Urinary bladder (tissue), 4 donors: ENCODE data around the gene SDR42E1. TPM values are rescaled to one million over a fixed set of nuclear protein-coding genes. Genes with fewer than 3 reads are reported as not detected.

Source experiments
- DNase-seq: peaks from one replicate; pipeline ENCODE4 v3.0.0-alpha.2; 2015; ENCODE audit errors: extremely low spot score
- H3K27ac ChIP-seq: one replicate; pipeline ENCODE4 v1.5.1; 2013; ENCODE audit warnings: low read depth, mild to moderate bottlenecking, moderate library complexity
- H3K36me3 ChIP-seq: one replicate; pipeline ENCODE4 v1.6.1; 2013; ENCODE audit warnings: mild to moderate bottlenecking, moderate library complexity; ENCODE audit not compliant: insufficient read depth
- H3K4me1 ChIP-seq: one replicate; pipeline ENCODE4 v1.6.1; 2013; ENCODE audit warnings: mild to moderate bottlenecking, moderate library complexity; ENCODE audit not compliant: insufficient read depth
- H3K4me3 ChIP-seq: one replicate; pipeline ENCODE4 v1.5.1; 2013; ENCODE audit warnings: low read depth, low read length
- WGBS: extraction: QIAGEN DNeasy Blood & Tissue Kit; methylation state at CpG from one replicate; pipeline ENCODE4 v1.1.7; 2013; 5-methylcytosine and 5-hydroxymethylcytosine counted together
- polyA plus RNA-seq: library from polyadenylated mRNA; stranded (reverse); fragments of 200-250 nt; gene quantifications from one replicate; pipeline ENCODE4 v1.2.3, GENCODE V29; 2013
- total RNA-seq: library from RNA; depleted of rRNA; stranded (reverse); fragments of >200 nt; gene quantifications from one replicate; pipeline ENCODE4 v1.2.3, GENCODE V29; 2014
- donor health status: healthy with polysubstance abuse.
- donor health status: healthy.

The SDR42E1 gene, protein sequence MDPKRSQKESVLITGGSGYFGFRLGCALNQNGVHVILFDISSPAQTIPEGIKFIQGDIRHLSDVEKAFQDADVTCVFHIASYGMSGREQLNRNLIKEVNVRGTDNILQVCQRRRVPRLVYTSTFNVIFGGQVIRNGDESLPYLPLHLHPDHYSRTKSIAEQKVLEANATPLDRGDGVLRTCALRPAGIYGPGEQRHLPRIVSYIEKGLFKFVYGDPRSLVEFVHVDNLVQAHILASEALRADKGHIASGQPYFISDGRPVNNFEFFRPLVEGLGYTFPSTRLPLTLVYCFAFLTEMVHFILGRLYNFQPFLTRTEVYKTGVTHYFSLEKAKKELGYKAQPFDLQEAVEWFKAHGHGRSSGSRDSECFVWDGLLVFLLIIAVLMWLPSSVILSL
- total RNA-seq (5.3 TPM), polyA plus RNA-seq (1.3 TPM)

DNA sequence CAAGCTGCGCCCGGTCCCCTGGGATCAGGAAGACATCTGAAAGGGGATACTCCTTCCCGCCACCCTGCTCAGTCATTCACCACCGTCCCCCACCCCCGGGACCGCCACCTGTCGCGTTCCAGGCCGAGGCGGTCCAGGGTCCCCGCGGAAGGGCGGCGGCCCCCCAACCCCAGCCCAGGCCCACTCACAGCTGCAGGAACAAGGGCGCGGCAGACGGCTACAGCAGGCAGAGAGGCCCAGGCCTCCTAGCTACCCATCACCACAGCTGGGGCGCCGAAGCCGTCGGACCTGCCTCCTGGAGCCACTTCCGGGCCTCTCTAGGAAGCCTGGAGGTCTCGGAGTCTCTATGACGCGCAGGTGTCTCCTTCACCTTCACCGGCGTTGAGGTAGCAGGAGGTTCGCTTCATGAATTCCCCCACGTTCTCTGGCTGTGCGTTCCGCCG lies at the start of gene SDR42E1:
SDR42E1 (minus strand) TSS at position 272 of the 443 bp plus-strand sequence. CDS start 10,612 bp downstream, outside the sequence.
- Histone ChIP-seq H3K4me1 (no peaks in the 10 kb centered on the region), H3K4me3 (peak within 1 kb of the TSS; percentile 60), H3K27ac (no peak within 1 kb of the TSS), H3K36me3 (no peaks in the 10 kb centered on the region)
- WGBS, result 13% methylated on average over 32 of the region's 32 CpGs
- DNase-seq, result no peak

DNA sequence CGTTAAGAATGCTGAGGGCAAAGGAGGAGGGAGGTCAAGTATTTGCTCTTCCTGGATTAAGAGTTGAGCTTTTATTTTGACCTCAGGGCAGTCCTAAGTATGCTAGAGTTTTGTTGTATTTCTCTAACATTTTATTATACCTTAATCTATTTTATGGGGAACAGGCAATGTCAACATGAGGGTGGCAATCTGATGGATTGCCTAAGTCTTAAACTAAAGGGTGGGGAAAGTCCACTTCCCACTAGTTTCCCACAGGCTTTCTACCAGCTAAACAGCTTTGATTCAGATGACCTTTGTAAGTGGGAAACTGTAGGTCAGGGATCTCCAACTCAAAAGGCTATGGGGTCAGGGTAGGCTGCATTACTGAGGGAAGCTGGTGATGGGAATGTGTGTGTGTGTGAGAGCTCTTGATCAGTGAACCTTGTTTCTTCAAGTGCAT lies 48.7 kb upstream of the SDR42E1 start:
- DNase-seq, result no peak
- no peak overlapping the region for H3K27ac ChIP-seq
- H3K4me3 ChIP-seq, result no peak overlapping the region
- peaks cover 3% of the 10 kb centered on the region for H3K4me1 ChIP-seq
- no peaks in the 10 kb centered on the region for H3K36me3 ChIP-seq
- WGBS, result 47% methylated on average over 1 of the region's 1 CpG

GRCh38 chr16:82059161-82059982 lies 48.1 kb upstream of the SDR42E1 start:
- H3K27ac ChIP-seq, result no peak overlapping the region
- H3K4me1 ChIP-seq, result peaks cover 3% of the 10 kb centered on the region
- no peak for DNase-seq
- H3K36me3 ChIP-seq, result no peaks in the 10 kb centered on the region
- H3K4me3 ChIP-seq, result no peak overlapping the region
- 57% methylated on average over 8 of the region's 8 CpGs for WGBS

DNA sequence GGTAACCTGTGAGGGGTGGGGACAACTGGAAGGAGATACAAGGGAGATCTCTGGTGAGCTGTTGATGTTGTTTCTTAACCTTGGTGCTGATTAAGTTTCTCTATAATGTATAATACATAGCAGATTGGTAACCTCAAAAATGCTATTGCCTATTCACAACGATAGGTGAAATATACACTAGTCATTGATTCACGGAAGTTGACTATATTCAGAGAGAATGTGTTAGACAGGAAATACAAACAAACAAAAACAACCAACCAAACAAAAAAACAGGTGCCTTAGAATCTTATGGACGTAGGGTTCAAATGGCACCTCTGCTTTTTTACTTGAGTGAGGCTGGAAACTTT lies 45.3 kb upstream of the SDR42E1 start:
- no peaks in the 10 kb centered on the region for H3K36me3 ChIP-seq
- peak overlapping the region; percentile 52 for H3K27ac ChIP-seq
- WGBS, result 80% methylated on average over 3 of the region's 3 CpGs
- no peak overlapping the region for H3K4me3 ChIP-seq
- H3K4me1 ChIP-seq, result peaks cover 3% of the 10 kb centered on the region
- DNase-seq, result no peak

DNA sequence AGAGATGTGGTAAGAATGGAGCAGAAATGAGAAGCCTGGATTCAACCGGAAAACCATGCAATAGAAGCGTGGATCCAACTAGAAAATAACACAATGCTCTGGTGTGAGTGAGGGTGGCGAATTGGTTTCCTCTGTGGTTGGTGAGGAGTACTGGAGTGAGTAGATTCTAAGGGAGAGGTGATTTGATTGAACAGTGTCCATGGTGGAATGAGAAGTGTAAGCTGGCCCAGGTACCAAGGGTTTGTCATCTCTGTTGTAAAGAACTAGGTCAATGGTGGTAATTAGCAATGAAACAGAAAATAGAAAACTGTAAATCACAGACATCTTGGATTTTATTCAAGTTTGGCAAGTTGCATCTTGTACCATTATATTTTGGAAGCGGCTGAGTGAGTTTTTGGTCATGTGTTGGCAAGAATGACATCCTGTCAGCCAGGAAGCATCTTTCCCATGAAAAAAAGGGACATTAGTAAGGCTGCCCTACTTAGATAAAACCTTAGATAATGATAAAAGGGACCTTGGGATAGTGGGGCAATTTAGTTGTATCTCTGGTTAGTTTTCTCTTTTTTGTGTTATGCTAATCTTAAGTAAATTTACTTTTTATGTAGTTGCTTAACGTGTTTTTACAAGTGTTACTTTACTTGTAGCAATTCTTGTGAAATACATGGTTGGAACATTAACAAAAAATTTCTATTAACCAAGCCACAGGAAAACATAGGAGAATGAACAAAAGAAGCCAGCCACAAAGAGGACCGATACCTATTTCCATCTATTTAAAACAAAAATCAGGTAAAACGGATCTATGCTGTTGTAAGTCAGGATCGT lies 44.7 kb upstream of the SDR42E1 start:
- peaks cover 3% of the 10 kb centered on the region for H3K4me1 ChIP-seq
- H3K36me3 ChIP-seq, result no peaks in the 10 kb centered on the region
- WGBS, result 75% methylated on average over 8 of the region's 8 CpGs
- DNase-seq, result peak; percentile 33
- no peak overlapping the region for H3K4me3 ChIP-seq
- peak overlapping the region; percentile 75 for H3K27ac ChIP-seq

DNA sequence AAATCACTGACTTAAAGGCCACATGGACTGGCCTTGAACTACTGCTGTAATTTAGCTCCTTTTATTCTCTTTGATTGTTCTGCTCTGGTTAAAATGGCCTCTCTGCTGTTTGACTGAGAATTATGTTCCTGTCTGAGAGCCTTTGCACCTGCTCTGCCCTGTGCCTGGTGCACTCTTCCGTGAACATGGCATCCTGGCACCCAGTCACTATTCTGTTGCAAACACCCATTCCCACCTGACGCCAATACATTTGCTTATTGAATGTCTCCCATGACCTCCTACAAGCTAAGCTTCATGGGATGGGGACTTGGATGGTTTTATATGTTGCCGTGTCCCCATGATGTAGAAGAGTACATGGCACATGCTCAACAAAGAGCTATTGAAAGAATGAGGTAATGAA lies 43.8 kb upstream of the SDR42E1 start:
- H3K36me3 ChIP-seq, result no peaks in the 10 kb centered on the region
- H3K4me3 ChIP-seq, result no peak overlapping the region
- no peak overlapping the region for H3K27ac ChIP-seq
- DNase-seq, result no peak
- H3K4me1 ChIP-seq, result no peaks in the 10 kb centered on the region
- WGBS, result 95% methylated on average over 3 of the region's 3 CpGs

- no peak for DNase-seq
- no peaks in the 10 kb centered on the region for H3K4me1 ChIP-seq
- WGBS, result 68% methylated on average over 5 of the region's 5 CpGs
Measured at GRCh38 chr16:82051656-82052055, 40.4 kb upstream of the SDR42E1 start.

GRCh38 chr16:82050909-82051357 lies 39.7 kb upstream of the SDR42E1 start:
- H3K4me1 ChIP-seq, result no peaks in the 10 kb centered on the region
- H3K36me3 ChIP-seq, result no peaks in the 10 kb centered on the region
- WGBS, result 83% methylated on average over 4 of the region's 4 CpGs
- DNase-seq, result no peak
- H3K27ac ChIP-seq, result no peak overlapping the region
- H3K4me3 ChIP-seq, result no peak overlapping the region

More at GRCh38 chr16:82051656-82052055, 40.4 kb upstream of the SDR42E1 start:
- Histone ChIP-seq H3K27ac (no peak overlapping the region), H3K4me3 (no peak overlapping the region), H3K36me3 (no peaks in the 10 kb centered on the region)

DNA sequence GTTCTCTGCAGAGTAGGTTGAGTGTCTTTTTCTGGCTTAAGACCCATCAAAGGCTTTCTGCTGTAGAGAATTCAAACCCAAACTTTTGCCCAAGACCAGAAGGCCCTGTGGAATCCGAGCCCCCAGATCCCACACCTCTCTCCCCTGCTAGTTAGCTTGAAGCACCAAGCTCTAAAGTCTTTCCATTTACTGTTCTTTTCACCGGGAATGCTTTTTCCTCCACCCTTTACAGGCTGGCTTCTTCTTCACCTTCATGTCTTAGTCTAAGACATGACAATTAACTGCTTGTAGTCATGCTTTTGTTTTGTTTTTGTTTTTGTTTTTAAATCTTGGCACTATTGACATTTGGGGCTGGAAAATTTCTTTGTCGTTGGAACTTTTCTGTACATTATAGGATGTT lies 39.2 kb upstream of the SDR42E1 start:
- Histone ChIP-seq H3K4me1 (no peaks in the 10 kb centered on the region), H3K4me3 (no peak overlapping the region), H3K27ac (no peak overlapping the region), H3K36me3 (no peaks in the 10 kb centered on the region)
- 43% methylated on average over 3 of the region's 3 CpGs for WGBS
- DNase-seq, result no peak

- Histone ChIP-seq H3K4me3 (no peak overlapping the region), H3K36me3 (no peaks in the 10 kb centered on the region), H3K27ac (no peak overlapping the region), H3K4me1 (no peaks in the 10 kb centered on the region)
- DNase-seq, result no peak
- 72% methylated on average over 1 of the region's 1 CpG for WGBS
Measured at GRCh38 chr16:82049484-82049883, 38.2 kb upstream of the SDR42E1 start.

DNA sequence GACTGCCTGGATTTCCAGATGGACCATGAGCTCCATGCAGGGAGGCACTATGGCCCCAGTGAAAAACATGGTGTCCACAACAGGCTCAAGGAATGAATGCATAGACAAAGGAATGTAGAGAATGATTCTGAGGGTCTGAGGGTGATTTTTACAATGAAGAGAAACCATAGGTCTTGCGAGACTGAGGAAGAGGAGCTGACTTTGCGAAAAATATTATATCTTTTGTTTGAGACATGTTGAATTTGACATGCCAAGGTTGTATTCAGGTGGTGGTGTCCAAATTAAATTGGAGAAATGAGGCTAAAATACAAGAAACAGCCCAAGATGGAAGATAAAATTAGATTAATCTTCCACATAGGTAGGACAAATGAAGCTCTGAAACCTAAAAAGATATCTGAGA lies 36.5 kb upstream of the SDR42E1 start:
- no peaks in the 10 kb centered on the region for H3K4me1 ChIP-seq
- no peak overlapping the region for H3K27ac ChIP-seq
- H3K4me3 ChIP-seq, result no peak overlapping the region
- no peaks in the 10 kb centered on the region for H3K36me3 ChIP-seq
- WGBS, result 96% methylated on average over 2 of the region's 2 CpGs
- no peak for DNase-seq

DNA sequence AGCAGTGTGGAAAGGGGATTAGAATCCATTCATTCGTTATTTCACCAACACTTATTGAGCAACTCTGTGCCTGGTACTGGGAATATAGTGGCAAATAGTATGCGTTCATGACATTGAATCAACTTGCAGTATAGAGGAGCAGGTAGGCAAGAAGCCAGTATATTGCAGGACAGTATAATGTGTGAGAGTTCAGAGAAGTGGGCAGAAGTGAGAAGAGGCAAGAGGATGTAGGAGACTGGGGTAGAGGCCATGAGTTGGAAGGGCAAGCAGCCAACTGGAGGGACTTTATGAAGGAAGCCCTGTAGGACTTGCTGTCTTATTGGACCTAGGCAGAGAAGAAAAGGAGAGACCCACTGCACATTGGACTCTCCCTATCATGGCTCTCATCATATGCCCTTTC lies 36.1 kb upstream of the SDR42E1 start:
- H3K36me3 ChIP-seq, result no peaks in the 10 kb centered on the region
- no peak overlapping the region for H3K4me3 ChIP-seq
- no peak overlapping the region for H3K27ac ChIP-seq
- no peaks in the 10 kb centered on the region for H3K4me1 ChIP-seq
- 95% methylated on average over 2 of the region's 2 CpGs for WGBS
- no peak for DNase-seq

GRCh38 chr16:82046941-82047340 lies 35.7 kb upstream of the SDR42E1 start:
- DNase-seq, result no peak
- Histone ChIP-seq H3K36me3 (no peaks in the 10 kb centered on the region), H3K4me3 (no peak overlapping the region), H3K4me1 (no peaks in the 10 kb centered on the region), H3K27ac (no peak overlapping the region)
- 97% methylated on average over 2 of the region's 2 CpGs for WGBS
